Esophagus squamous epithelium (tissue), 5 donors: Measurements from ENCODE around the gene HOXA10. TPM values are rescaled to one million over a fixed set of nuclear protein-coding genes. Genes with fewer than 3 reads are reported as not detected.

ENCODE experiments used
- DNase-seq: peaks from one replicate; lab custom pipeline; 2025; lab: John Stamatoyannopoulos, UW
- H3K27ac ChIP-seq, 4 donors: fragments of 200-600 bp; sonication (generic); one replicate each; pipeline ENCODE4 v1.5.1; 2016 to 2019; ENCODE audit warnings: mild to moderate bottlenecking in 1 of 4
- H3K27me3 ChIP-seq, 4 donors: fragments of 200-600 bp; sonication (generic); 1 replicate in 3 of 4; 2 replicates in 1 of 4; pipeline versions ENCODE4 v1.5.1 to v1.6.0; 2017 to 2021; ENCODE audit warnings: antibody characterized with exemption in 1 of 4
- H3K36me3 ChIP-seq, 3 donors: fragments of 200-600 bp; sonication (generic); one replicate each; pipeline ENCODE4 v1.5.1; 2016 to 2019
- H3K4me1 ChIP-seq, 3 donors: fragments of 200-600 bp; sonication (generic); one replicate each; pipeline ENCODE4 v1.5.1; 2017 to 2019
- H3K4me3 ChIP-seq, 4 donors: fragments of 200-600 bp; sonication (generic); 1 replicate in 3 of 4; 2 replicates in 1 of 4; pipeline ENCODE4 v1.5.1; 2016 to 2019; ENCODE audit warnings: mild to moderate bottlenecking in 2 of 4, moderate library complexity in 1 of 4
- H3K9me3 ChIP-seq, 3 donors: fragments of 200-600 bp; sonication (generic); one replicate each; pipeline ENCODE4 v1.5.1; 2016 to 2019
- CTCF ChIP-seq, 6 experiments: fragments of 450-650 bp in 4 of 6; fragments of 200-600 bp in 2 of 6; sonication (generic) in 2 of 6; IDR thresholded peaks; one replicate each; pipeline ENCODE4 v1.5.1; 2016 to 2019; ENCODE audit warnings: antibody characterized with exemption in 6 of 6, mild to moderate bottlenecking in 4 of 6, moderate library complexity in 4 of 6
- POLR2A ChIP-seq, 4 donors: fragments of 450-650 bp; IDR thresholded peaks; one replicate each; pipeline ENCODE4 v1.6.1; 2017; ENCODE audit warnings: antibody characterized with exemption in 4 of 4, mild to moderate bottlenecking in 4 of 4, moderate library complexity in 3 of 4
- WGBS, 2 donors: methylation state at CpG; one replicate each; pipeline ENCODE4 v1.1.5; 2018; 5-methylcytosine and 5-hydroxymethylcytosine counted together
- intact Hi-C: fragments of 100-400 bp; cut with DNase I; formaldehyde crosslinking; loops from one replicate; pipeline ENCODE4 v1.15.0; 2022
- total RNA-seq, 4 donors: library from RNA; depleted of rRNA; stranded (reverse); fragments of >200 nt; gene quantifications; one replicate each; pipeline ENCODE4 v1.1.0, GENCODE V29; 2016
- donor health status: DM: yes; HTN: yes; CAD: no.

Gene HOXA10
- total RNA-seq, 4 donors from 2014 or later: not detected

- Histone ChIP-seq H3K36me3 (no peaks in the 10 kb centered on the region), H3K9me3 (no peaks in the 10 kb centered on the region), H3K4me3 (peak overlapping the region; percentile 43 to 71 (median 56)), H3K27ac (peak overlapping the region in 1 of 4 donors; percentile 44), H3K4me1 (peaks cover 25 to 71% (median 45%) of the 10 kb centered on the region in 3 donors), H3K27me3 (peaks cover 26 to 99% (median 66%) of the 10 kb centered on the region in 4 donors)
- intact Hi-C loops: loop anchor here (10.0 kb wide), 1 partner anchor 1306 kb away; no protein-coding TSS in a partner anchor
- TF ChIP-seq POLR2A (IDR thresholded peaks at IDR 0.05): no peak
- TF ChIP-seq CTCF (IDR thresholded peaks at IDR 0.05): peak in 1 of 6 experiments; percentile 22
- 2 to 7% methylated on average over 7 to 8 of the region's 27 CpGs for whole genome bisulfite sequencing, 2 donors
- DNase-seq: no peak
Observed at GRCh38 chr7:27161214-27161720, 12.9 kb downstream of the HOXA10 start.

- 10 to 13% methylated on average over 2 to 14 of the region's 54 CpGs for WGBS, 2 donors
- H3K9me3 ChIP-seq: no peaks in the 10 kb centered on the region
- DNase-seq: peak; percentile 62
- intact Hi-C loops: loop anchor here (10.0 kb wide), 1 partner anchor 1306 kb away; no protein-coding TSS in a partner anchor
- peaks cover 30 to 71% (median 42%) of the 10 kb centered on the region in 3 donors for H3K4me1 ChIP-seq
- H3K36me3 ChIP-seq: no peaks in the 10 kb centered on the region
- peak overlapping the region; percentile 43 to 71 (median 56) for H3K4me3 ChIP-seq
- peak overlapping the region in 2 of 4 donors; percentile 44 to 47 for H3K27ac ChIP-seq
- H3K27me3 ChIP-seq: peaks cover 23 to 99% (median 65%) of the 10 kb centered on the region in 4 donors
- peak; percentile 99 to 100 (median 99) for TF ChIP-seq CTCF (IDR thresholded peaks at IDR 0.05)
- no peak for TF ChIP-seq POLR2A (IDR thresholded peaks at IDR 0.05)
Observed at GRCh38 chr7:27160546-27161213, 13.4 kb downstream of the HOXA10 start.

GRCh38 chr7:27160145-27160545 lies 14.0 kb downstream of the HOXA10 start:
- peak overlapping the region; percentile 43 to 71 (median 56) for H3K4me3 ChIP-seq
- intact Hi-C loops: loop anchor here (10.0 kb wide), 1 partner anchor 1305 kb away; no protein-coding TSS in a partner anchor
- H3K27me3 ChIP-seq: peaks cover 17 to 99% (median 65%) of the 10 kb centered on the region in 4 donors
- no peak for DNase-seq
- H3K27ac ChIP-seq: peak overlapping the region in 1 of 4 donors; percentile 44
- H3K4me1 ChIP-seq: peaks cover 35 to 71% (median 38%) of the 10 kb centered on the region in 3 donors
- TF ChIP-seq CTCF (IDR thresholded peaks at IDR 0.05) (no peak), POLR2A (IDR thresholded peaks at IDR 0.05) (no peak)
- H3K36me3 ChIP-seq: no peaks in the 10 kb centered on the region
- H3K9me3 ChIP-seq: no peaks in the 10 kb centered on the region
- 45 to 53% methylated on average over 17 to 20 of the region's 23 CpGs for WGBS, 2 donors

- TF ChIP-seq CTCF (IDR thresholded peaks at IDR 0.05) (no peak), POLR2A (IDR thresholded peaks at IDR 0.05) (no peak)
- Histone ChIP-seq H3K9me3 (no peaks in the 10 kb centered on the region), H3K36me3 (no peaks in the 10 kb centered on the region), H3K4me3 (peak overlapping the region in 1 of 4 donors; percentile 61), H3K27ac (no peak overlapping the region), H3K4me1 (peaks cover 32 to 71% (median 37%) of the 10 kb centered on the region in 3 donors), H3K27me3 (peaks cover 11 to 99% (median 62%) of the 10 kb centered on the region in 4 donors)
- no peak for DNase-seq
- whole genome bisulfite sequencing, 2 donors: 61 to 72% methylated on average over 24 to 27 of the region's 27 CpGs
- intact Hi-C loops: loop anchor here (10.0 kb wide), 1 partner anchor 1305 kb away; no protein-coding TSS in a partner anchor
Observed at GRCh38 chr7:27159266-27160144, 14.6 kb downstream of the HOXA10 start.
